HG02885 (cell line): Measurements from ENCODE around the gene ZNF467.

Source experiments
- ATAC-seq: cut with Tn5 transposase; IDR thresholded peaks from one replicate; pipeline ENCODE4 v1.9.1; 2021; ENCODE audit warnings: mild to moderate bottlenecking; ENCODE audit not compliant: unreplicated experiment, poor library complexity

Gene ZNF467

DNA sequence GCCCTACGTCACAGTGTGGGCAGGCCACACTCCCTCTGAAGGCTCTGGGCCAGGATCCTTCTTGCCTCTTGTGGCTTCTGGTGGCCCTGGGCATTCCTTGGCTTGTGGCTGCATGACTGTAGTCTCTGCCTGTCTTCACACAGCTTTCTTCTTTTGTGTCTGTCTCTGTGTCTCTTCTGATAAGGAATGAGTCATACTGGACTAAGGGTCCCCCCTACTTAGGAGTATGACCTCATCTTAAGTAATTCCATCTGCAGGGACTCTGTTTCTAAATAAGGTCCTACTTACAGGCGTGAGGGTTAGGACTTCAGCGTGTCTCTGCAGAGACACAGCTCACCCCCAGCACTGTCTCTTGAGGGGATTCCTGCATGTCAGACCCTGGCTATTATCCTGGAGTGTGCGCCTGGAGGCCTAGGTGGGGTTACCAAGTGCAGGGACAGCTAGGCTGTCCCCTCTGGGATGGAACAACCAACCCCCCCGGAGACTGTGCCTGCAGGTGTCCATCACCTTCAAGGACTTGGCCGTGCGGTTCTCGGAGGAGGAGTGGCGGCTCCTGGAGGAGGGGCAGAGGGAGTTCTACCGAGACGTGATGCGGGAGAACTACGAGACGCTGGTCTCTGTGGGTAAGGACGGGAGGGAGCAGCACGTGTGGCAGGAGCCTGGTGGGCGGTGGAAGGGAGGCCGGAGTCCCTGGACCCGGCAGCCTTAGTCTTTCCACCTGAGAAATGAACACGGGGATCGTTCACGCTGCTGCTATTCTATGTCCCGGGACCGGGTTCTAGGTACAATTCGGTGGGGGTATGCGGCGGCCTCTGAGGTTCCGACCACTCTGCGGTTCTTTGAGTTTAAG lies 54.1 kb downstream of the ZNF467 start:
- ATAC-seq = no peak

DNA sequence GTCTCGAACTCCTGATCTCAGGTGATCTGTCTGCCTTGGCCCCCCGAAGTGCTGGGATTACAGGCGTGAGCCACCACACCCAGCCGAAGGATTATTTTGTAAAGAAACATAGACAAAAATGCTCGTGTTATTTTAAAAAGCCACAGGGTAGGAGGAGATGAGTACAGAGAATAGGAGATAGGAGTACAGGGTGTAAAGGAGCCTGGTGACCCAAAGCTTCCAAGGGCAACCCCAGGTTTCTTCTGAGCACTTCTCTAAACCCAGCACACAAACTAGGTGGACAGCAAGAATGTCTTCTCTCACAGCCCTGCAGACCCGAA lies 54.7 kb downstream of the ZNF467 start:
- no peak for ATAC-seq

DNA sequence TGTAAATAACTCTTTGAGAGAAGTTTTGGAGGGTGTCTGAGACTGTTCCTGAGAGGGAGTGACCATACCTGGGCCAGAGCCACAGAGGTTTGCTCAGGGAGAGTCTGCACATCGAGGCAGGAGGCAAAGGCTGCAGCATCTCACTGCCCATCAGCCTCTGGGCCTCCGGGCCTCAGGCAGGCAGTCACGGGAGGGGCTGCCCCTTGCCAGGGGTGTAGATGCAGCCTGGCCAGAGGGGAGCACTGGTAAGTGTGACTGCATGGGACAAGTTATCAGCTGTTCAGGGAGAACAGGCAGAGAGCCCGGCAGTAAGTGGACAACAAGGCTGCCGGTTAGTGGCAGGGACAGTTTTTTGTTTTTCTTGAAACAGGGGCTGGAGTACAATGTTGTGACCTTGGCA lies 55.9 kb downstream of the ZNF467 start:
- no peak for ATAC-seq

DNA sequence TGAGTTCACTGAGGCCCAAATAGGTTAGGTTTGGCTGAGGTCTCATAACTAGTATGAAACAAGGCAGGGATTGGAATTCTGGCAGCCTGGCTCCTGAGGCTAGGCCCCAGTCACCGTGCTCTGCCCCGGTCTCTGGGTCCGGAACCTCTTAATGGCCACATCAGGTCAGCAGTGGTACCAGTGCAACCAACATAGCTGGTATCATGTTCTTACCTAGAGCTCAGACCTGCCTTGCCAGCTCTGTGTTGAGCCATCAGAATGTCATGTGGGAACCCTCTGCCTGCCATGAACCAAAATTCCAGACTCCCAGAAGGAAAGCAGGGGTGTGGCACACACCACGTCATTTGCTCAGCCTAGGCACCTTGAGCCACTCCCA lies 56.5 kb downstream of the ZNF467 start:
- ATAC-seq = no peak

DNA sequence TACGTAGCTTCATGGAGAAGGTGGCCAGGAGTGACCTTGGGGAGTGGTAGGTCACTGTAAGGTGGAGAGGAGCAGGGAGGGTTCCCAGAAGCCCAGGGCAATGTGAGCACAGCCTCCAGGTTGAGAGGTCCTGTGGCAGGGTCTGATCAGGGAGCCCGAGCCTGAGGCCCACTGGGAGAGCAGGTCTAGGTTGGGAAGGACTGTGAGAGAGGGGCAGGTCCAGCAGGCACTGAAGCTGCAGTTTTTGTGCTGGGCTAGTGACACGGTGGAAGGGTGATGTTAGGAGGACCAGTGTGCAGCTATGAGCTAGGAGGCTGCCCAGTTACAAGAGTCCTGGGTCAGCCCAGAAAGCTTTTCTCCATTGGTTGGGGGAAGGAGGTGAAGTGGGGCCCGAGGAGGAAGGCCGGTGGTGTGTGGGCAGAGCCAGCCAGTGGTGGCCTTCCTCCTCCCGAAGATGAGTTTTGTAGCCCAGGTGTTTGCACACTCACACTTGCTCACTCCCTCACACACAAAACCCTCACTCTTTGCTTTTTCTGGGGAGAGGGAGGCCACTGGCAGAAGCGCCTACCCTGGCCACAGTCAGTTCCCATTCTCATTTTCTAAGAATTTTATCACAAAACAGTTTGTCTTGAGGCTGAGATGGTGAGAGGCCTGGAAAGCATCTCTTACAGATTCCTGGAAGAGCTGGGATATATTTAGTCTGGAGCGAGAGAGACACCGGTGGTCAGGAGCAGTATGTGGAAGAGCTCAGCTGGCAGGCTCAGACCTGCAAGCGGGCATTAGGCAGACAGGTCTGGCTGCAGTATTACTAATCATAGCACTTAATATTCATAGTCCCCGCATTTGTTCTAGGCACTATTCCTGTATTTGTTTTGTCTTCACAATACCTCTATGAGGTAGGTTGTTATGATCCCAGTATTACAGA lies 57.1 kb downstream of the ZNF467 start:
- no peak for ATAC-seq

DNA sequence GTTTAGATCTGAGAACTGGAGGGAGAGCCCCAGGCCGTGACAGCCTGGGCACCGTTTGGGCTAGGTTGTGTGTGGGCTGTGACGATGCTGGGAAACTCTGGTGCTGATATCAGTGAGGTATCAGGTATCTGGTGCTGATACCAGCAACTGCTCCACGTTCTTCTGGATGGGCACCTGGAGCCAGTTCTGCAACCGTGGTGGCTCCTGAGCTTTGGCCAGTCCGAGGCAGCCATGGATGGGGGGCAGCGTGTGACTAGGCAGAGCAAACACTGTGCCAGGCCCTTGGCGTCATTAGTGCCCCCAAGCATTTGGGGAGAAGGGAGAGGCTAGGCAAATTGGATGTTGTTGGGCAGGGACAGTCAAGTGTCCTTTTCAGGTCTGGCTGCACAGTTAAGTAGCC lies 57.9 kb downstream of the ZNF467 start:
- no peak for ATAC-seq

DNA sequence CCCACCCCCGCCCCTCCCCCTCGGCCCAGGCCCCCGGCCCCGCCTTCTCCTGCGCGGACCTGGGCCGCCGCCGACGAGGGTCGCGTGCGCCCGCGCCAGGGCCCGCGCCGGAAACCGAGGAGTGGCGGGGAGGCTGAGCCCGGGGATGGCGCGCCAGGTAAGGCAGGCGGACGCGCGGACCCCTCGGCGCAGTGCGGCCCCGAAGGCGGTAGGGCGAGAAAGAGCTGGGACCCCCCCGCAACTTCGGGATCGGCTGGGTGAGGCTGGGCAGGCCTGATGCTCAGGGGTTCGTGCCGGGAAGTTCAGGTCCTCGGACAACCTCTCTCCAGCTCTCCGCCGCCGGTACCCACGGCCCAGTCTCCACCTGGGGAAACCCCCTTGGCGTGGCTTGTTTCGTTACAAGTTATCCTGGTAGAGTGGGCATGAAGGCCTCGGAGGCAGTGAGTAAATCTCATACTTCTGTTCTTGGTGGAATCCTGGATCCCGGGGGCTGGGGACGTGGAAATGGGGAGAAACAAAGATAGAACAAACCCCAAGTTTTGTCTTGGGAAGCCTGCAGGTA lies 58.4 kb downstream of the ZNF467 start:
- ATAC-seq = peak; percentile 26
